SK-N-SH (cell line): ENCODE data around the gene HDAC4. TPM values are rescaled to one million over a fixed set of nuclear protein-coding genes. Genes with fewer than 3 reads are reported as not detected.
A peak's percentile ranks its signal among the peaks of the same experiment; 100 is the strongest.

Experiments used
- CTCF ChIA-PET: fragments of 300-600, 350-600 bp; formaldehyde crosslinking; extraction: SDS; loops from one replicate; lab custom pipeline; 2021; lab: Yijun Ruan, JAX
- POLR2A ChIA-PET: fragments of 350-600 bp; sonication (Branson Sonifier 250); formaldehyde crosslinking; extraction: SDS; loops from one replicate; lab custom pipeline; 2020; ENCODE audit warnings: antibody characterized with exemption, inconsistent platforms; lab: Yijun Ruan, JAX
- DNase-seq: peaks from one replicate; pipeline ENCODE4 v3.0.0; 2012
- H2AFZ ChIP-seq: fragments of 200-600 bp; sonication (generic); 2 replicates; pipeline ENCODE4 v1.8.1; 2016; ENCODE audit warnings: antibody characterized with exemption, mild to moderate bottlenecking, low read depth
- H3F3A ChIP-seq: fragments of 200-600 bp; sonication (generic); replicated peaks from 2 replicates; pipeline ENCODE3; 2016; ENCODE audit warnings: antibody characterized with exemption, mild to moderate bottlenecking; ENCODE audit not compliant: insufficient read depth
- H3K27ac ChIP-seq, 2 experiments: fragments of 200-500 bp in 1 of 2; fragments of 200-600 bp in 1 of 2; sonication (Bioruptor generic) in 1 of 2; sonication (generic), shearing (Covaris generic) in 1 of 2; 2 replicates each; pipeline versions ENCODE4 v1.5.1 to v1.6.1; 2014 to 2016; ENCODE audit warnings: low read depth in 2 of 2, inconsistent platforms in 1 of 2, low read length in 1 of 2, mild to moderate bottlenecking in 1 of 2, mixed read lengths in 1 of 2
- H3K27me3 ChIP-seq: fragments of 200-600 bp; sonication (generic), shearing (Covaris generic); 2 replicates; pipeline ENCODE4 v1.6.1; 2016; ENCODE audit warnings: mixed run types; ENCODE audit not compliant: insufficient read depth
- H3K36me3 ChIP-seq, 2 experiments: fragments of 200-500 bp in 1 of 2; fragments of 200-600 bp in 1 of 2; sonication (Bioruptor generic) in 1 of 2; sonication (generic) in 1 of 2; replicated peaks in 1 of 2; 2 replicates each; pipeline versions ENCODE3 to v1.5.1; 2014 to 2016; ENCODE audit warnings: low read length in 1 of 2, mild to moderate bottlenecking in 1 of 2; ENCODE audit not compliant: insufficient read depth in 2 of 2, control insufficient read depth in 1 of 2
- H3K4me1 ChIP-seq, 2 experiments: fragments of 200-500 bp in 1 of 2; fragments of 200-600 bp in 1 of 2; sonication (Bioruptor generic) in 1 of 2; sonication (generic), shearing (Covaris generic) in 1 of 2; 2 replicates each; pipeline versions ENCODE4 v1.5.1 to v1.6.1; 2014 to 2016; ENCODE audit warnings: low read depth in 1 of 2, low read length in 1 of 2, mixed run types in 1 of 2; ENCODE audit not compliant: insufficient read depth in 2 of 2, control insufficient read depth in 1 of 2
- H3K4me2 ChIP-seq: fragments of 200-600 bp; sonication (generic), shearing (Covaris generic); 2 replicates; pipeline ENCODE4 v1.6.1; 2017; ENCODE audit warnings: mixed run types
- H3K4me3 ChIP-seq, 2 experiments: fragments of 200-500 bp in 1 of 2; fragments of 200-600 bp in 1 of 2; sonication (Bioruptor generic) in 1 of 2; sonication (generic), shearing (Covaris generic) in 1 of 2; 2 replicates each; pipeline versions ENCODE4 v1.5.1 to v1.8.1; 2014 to 2016; ENCODE audit warnings: low read depth in 2 of 2, inconsistent platforms in 1 of 2, low read length in 1 of 2, mild to moderate bottlenecking in 1 of 2, mixed read lengths in 1 of 2, moderate library complexity in 1 of 2
- H3K79me2 ChIP-seq: fragments of 200-600 bp; sonication (generic); 2 replicates; pipeline ENCODE4 v1.8.1; 2017; ENCODE audit warnings: mild to moderate bottlenecking; ENCODE audit not compliant: insufficient read depth
- H3K9ac ChIP-seq: fragments of 200-600 bp; sonication (generic); 2 replicates; pipeline ENCODE4 v1.6.1; 2017; ENCODE audit warnings: mixed run types
- H3K9me2 ChIP-seq: fragments of 200-600 bp; sonication (generic); 2 replicates; pipeline ENCODE4 v1.6.1; 2017; ENCODE audit warnings: mixed run types
- H3K9me3 ChIP-seq: fragments of 200-600 bp; sonication (generic); 2 replicates; pipeline ENCODE4 v1.6.1; 2017; ENCODE audit warnings: mixed run types, mild to moderate bottlenecking, moderate library complexity
- H4K20me1 ChIP-seq: fragments of 200-600 bp; sonication (generic); 2 replicates; pipeline ENCODE4 v1.6.1; 2017; ENCODE audit warnings: mild to moderate bottlenecking, mixed run types; ENCODE audit not compliant: insufficient read depth
- CTCF ChIP-seq: fragments of 200-600 bp; sonication (generic); IDR thresholded peaks from 2 replicates; pipeline ENCODE4 v1.6.1; 2017; ENCODE audit warnings: antibody characterized with exemption, mild to moderate bottlenecking, moderate library complexity
- ELF1 ChIP-seq: IDR thresholded peaks from 2 replicates; pipeline ENCODE4 v1.4.0; 2012
- EP300 ChIP-seq, 2 experiments: IDR thresholded peaks; 2 replicates each; pipeline versions ENCODE4 v1.4.0 to v1.6.1; 2012; ENCODE audit warnings: borderline replicate concordance in 1 of 2, low read depth in 1 of 2, low read length in 1 of 2
- GABPA ChIP-seq: IDR thresholded peaks from 2 replicates; pipeline ENCODE4 v1.4.0; 2012; ENCODE audit warnings: low read depth, mild to moderate bottlenecking
- IRF3 ChIP-seq: fragments of 150-350 bp; IDR thresholded peaks from 2 replicates; pipeline ENCODE4 v1.6.1; 2016; ENCODE audit warnings: mild to moderate bottlenecking, low read depth, low read length
- MXI1 ChIP-seq: IDR thresholded peaks from 2 replicates; pipeline ENCODE4 v1.6.1; 2012; ENCODE audit warnings: mild to moderate bottlenecking, low read depth, low read length, improper control_type of control experiment
- RCOR1 ChIP-seq: fragments of 150-350 bp; IDR thresholded peaks from 2 replicates; pipeline ENCODE4 v1.6.1; 2017; ENCODE audit warnings: antibody characterized with exemption, low read length
- REST ChIP-seq: IDR thresholded peaks from 2 replicates; pipeline ENCODE4 v1.6.1; 2012; ENCODE audit warnings: mild to moderate bottlenecking, low read depth, low read length, moderate library complexity
- TCF12 ChIP-seq: IDR thresholded peaks from 2 replicates; pipeline ENCODE4 v1.4.0; 2012
- TEAD4 ChIP-seq: IDR thresholded peaks from 2 replicates; pipeline ENCODE4 v1.4.0; 2012; ENCODE audit warnings: mild to moderate bottlenecking, borderline replicate concordance; ENCODE audit not compliant: insufficient read depth
- USF2 ChIP-seq: fragments of 150-350 bp; IDR thresholded peaks from 2 replicates; pipeline ENCODE4 v1.6.1; 2017; ENCODE audit warnings: antibody characterized with exemption, low read length, low read depth, borderline replicate concordance
- YY1 ChIP-seq: IDR thresholded peaks from 2 replicates; pipeline ENCODE4 v1.4.0; 2012; ENCODE audit warnings: low read depth, mild to moderate bottlenecking
- ZBTB33 ChIP-seq: IDR thresholded peaks from 2 replicates; pipeline ENCODE4 v1.4.0; 2012; ENCODE audit warnings: low read depth, borderline replicate concordance
- WGBS: methylation state at CpG from one replicate; pipeline ENCODE4 v1.1.6; 2017; ENCODE audit warnings: low lambda C conversion rate; 5-methylcytosine and 5-hydroxymethylcytosine counted together
- polyA plus RNA-seq, 3 experiments: library from polyadenylated mRNA; depleted of rRNA; stranded (reverse); fragments of >200 nt; gene quantifications; 2 replicates each; pipeline ENCODE4 v1.2.3, GENCODE V29; 2012

HDAC4 gene
- polyA plus RNA-seq, 1 of the 3 experiments (the other 2 are of a cell fraction): 5.5 TPM

- ChIA-PET POLR2A (no interaction called here), CTCF (interaction anchor here (1.1 to 3.7 kb wide), 3 partner anchors 34 to 176 kb away, joined by 3 to 13 read pairs (median 6); no protein-coding TSS in a partner anchor)
- Histone ChIP-seq H2AFZ (no peak overlapping the region), H3K27me3 (no peaks in the 10 kb centered on the region), H3K36me3 (peaks cover 0 to 11% of the 10 kb centered on the region in 2 experiments), H3K9me3 (no peaks in the 10 kb centered on the region), H3K4me2 (no peak overlapping the region), H3K9ac (no peak overlapping the region), H3F3A (no peaks in the 10 kb centered on the region), H3K27ac (no peak overlapping the region), H3K79me2 (no peaks in the 10 kb centered on the region), H3K4me3 (no peak overlapping the region), H3K4me1 (peaks cover 0 to 37% of the 10 kb centered on the region in 2 experiments; a peak in 1 of 4 replicates), H3K9me2 (no peaks in the 10 kb centered on the region), H4K20me1 (no peaks in the 10 kb centered on the region)
- no peak for DNase-seq
- 94% methylated on average over 7 of the region's 15 CpGs for WGBS
- TF ChIP-seq TEAD4 (no peak), ELF1 (no peak)
Observed at GRCh38 chr2:239099474-239099873, 301.3 kb downstream of the HDAC4 start.

- no peaks in the 10 kb centered on the region for H4K20me1 ChIP-seq
- peak overlapping the region in 1 of 2 experiments; percentile 83; a peak in 1 of 4 replicates for H3K27ac ChIP-seq
- H3K4me2 ChIP-seq: no peak overlapping the region
- no peaks in the 10 kb centered on the region for H3K27me3 ChIP-seq
- DNase-seq: no peak
- H3F3A ChIP-seq: no peaks in the 10 kb centered on the region
- no peak overlapping the region for H3K9ac ChIP-seq
- H2AFZ ChIP-seq: no peak overlapping the region
- POLR2A ChIA-PET: no interaction called here
- H3K36me3 ChIP-seq: peaks cover 0 to 8% of the 10 kb centered on the region in 2 experiments
- H3K9me3 ChIP-seq: no peaks in the 10 kb centered on the region
- no peaks in the 10 kb centered on the region for H3K79me2 ChIP-seq
- CTCF ChIA-PET: interaction anchor here (1.0 to 8.1 kb wide), 6 partner anchors 9 to 297 kb away, joined by 3 to 101 read pairs (median 8); no protein-coding TSS in a partner anchor
- H3K9me2 ChIP-seq: no peaks in the 10 kb centered on the region
- no peak overlapping the region for H3K4me3 ChIP-seq
- H3K4me1 ChIP-seq: peaks cover 0 to 47% of the 10 kb centered on the region in 2 experiments; a peak in 1 of 4 replicates
- WGBS: 84% methylated on average over 17 of the region's 20 CpGs
- TF ChIP-seq REST (no peak), RCOR1 (no peak), GABPA (no peak), USF2 (no peak), MXI1 (no peak), EP300 (IDR thresholded peaks at IDR 0.05; ENCODE audit: borderline replicate concordance in 1 of 2, low read depth in 1 of 2, low read length in 1 of 2) (no peak), CTCF (no peak), TCF12 (no peak), ZBTB33 (no peak), YY1 (no peak), IRF3 (no peak)
Observed at GRCh38 chr2:239098288-239098970, 302.4 kb downstream of the HDAC4 start.
